ENCODE results near the gene FBXO45. TPM values are rescaled to one million over a fixed set of nuclear protein-coding genes. Genes with fewer than 3 reads are reported as not detected.
A peak's percentile ranks its signal among the peaks of the same experiment; 100 is the strongest.

The FBXO45 gene
- total and polyA plus RNA-seq, 2 of the 13 experiments (the other 11 are each of a cell fraction or from before 2014, with no cell fraction given), result 7.0 to 12.1 TPM

DNA sequence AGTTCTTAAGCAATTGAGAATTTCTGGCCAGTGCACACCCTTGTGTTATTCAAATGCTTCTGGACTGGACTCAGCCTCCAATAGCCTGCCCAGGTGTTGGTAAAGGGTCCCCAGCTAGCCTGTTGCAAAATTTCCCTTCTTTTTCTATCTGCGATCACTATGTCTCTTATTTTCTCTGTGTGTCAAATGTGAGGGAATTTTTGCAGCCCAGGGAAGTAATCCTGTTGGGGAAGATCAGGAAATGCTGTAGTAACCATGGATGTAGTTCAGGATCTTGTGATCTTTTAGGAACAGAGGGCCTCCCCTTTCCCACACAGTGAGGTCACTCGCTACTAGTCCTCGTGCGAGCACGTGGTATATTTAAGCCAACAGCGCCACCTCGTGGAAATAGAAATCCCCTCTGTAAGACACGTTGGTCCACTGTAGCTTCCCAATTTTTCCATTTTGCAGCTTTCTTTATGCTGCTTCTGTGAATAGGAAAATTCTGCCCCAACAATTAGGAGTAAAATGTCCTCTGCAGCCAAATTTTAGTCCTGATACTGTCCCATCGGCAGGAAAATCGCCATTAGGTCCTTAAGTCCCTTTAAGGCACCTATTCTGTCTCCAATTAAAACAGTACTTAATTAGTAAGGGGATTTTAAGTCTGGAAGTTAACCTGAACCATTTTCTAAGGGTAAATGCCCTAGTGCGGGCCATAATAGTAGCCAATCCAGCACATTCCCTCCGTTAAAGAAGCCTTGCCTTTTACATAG lies 49.3 kb upstream of the FBXO45 start (continued):
- TF ChIP-seq ZNF639 (CRISPR knock-in tag; conservative IDR thresholded peaks at IDR 0.05) (no peak), ZNF558 (CRISPR knock-in tag; IDR thresholded peaks at IDR 0.05; ENCODE audit: borderline replicate concordance) (no peak), ATF1 (CRISPR knock-in tag; IDR thresholded peaks at IDR 0.05) (no peak), ZNF605 (CRISPR knock-in tag; IDR thresholded peaks at IDR 0.05) (no peak), ZNF274 (CRISPR knock-in tag; IDR thresholded peaks at IDR 0.05) (no peak), JUN (CRISPR knock-in tag; IDR thresholded peaks at IDR 0.05) (0 out of 2 replicates have a peak, but pooled peaks have one; percentile 14), NFE2 (CRISPR knock-in tag; IDR thresholded peaks at IDR 0.05) (no peak), NCOR1 (IDR thresholded peaks at IDR 0.05; ENCODE audit: borderline replicate concordance, low read length) (no peak), PPARG (CRISPR knock-in tag; conservative IDR thresholded peaks at IDR 0.05) (peak; percentile 34; the same call in 1 of the 2 replicates), SRSF9 (IDR thresholded peaks at IDR 0.05; ENCODE audit: borderline replicate concordance, insufficient read depth, low read depth, low read length, poor library complexity, severe bottlenecking) (no peak), HOXA7 (CRISPR knock-in tag; IDR thresholded peaks at IDR 0.05) (no peak), SNAPC2 (CRISPR knock-in tag; IDR thresholded peaks at IDR 0.05) (no peak), FOXC1 (CRISPR knock-in tag; IDR thresholded peaks at IDR 0.05; ENCODE audit: borderline replicate concordance) (no peak), ZBTB42 (CRISPR knock-in tag; IDR thresholded peaks at IDR 0.05) (no peak), SMARCC2 (IDR thresholded peaks at IDR 0.05) (no peak), SOX13 (IDR thresholded peaks at IDR 0.05) (no peak), SOX13 (CRISPR knock-in tag; conservative IDR thresholded peaks at IDR 0.05 in 1 of 2, IDR thresholded peaks at IDR 0.05 in 1 of 2) (no peak), SPEN (CRISPR knock-in tag; IDR thresholded peaks at IDR 0.05; ENCODE audit: low read depth) (no peak), ZNF503 (CRISPR knock-in tag; IDR thresholded peaks at IDR 0.05) (no peak), TCF7L2 (IDR thresholded peaks at IDR 0.05; ENCODE audit: low read depth, low read length) (no peak), SALL2 (CRISPR knock-in tag; IDR thresholded peaks at IDR 0.05) (no peak), HOXA3 (CRISPR knock-in tag; IDR thresholded peaks at IDR 0.05) (no peak)
- TF ChIP-seq, protein P1, sequence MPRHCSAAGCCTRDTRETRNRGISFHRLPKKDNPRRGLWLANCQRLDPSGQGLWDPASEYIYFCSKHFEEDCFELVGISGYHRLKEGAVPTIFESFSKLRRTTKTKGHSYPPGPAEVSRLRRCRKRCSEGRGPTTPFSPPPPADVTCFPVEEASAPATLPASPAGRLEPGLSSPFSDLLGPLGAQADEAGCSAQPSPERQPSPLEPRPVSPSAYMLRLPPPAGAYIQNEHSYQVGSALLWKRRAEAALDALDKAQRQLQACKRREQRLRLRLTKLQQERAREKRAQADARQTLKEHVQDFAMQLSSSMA (CRISPR knock-in tag; IDR thresholded peaks at IDR 0.05), result no peak
